ENCODE data around the gene CNOT3. TPM values are rescaled to one million over a fixed set of nuclear protein-coding genes. Genes with fewer than 3 reads are reported as not detected.

Gene CNOT3
- total RNA-seq, 2 donors from 2014 or later: 20.8 to 28.1 TPM

- Histone ChIP-seq H3K4me3 (peak overlapping the region; percentile 99), H3K27ac (peak overlapping the region; percentile 92 to 96), H3K9me3 (no peaks in the 10 kb centered on the region), H3K4me1 (ENCODE audit: control insufficient read depth in 1 of 2, low read depth in 2 of 2) (peaks cover 24 to 38% of the 10 kb centered on the region in 2 donors), H3K27me3 (replicated peaks; ENCODE audit: insufficient read depth) (no peaks in the 10 kb centered on the region), H3K36me3 (no peaks in the 10 kb centered on the region)
- DNase-seq (ENCODE audit: low spot score) (peak; percentile 99), ATAC-seq (ENCODE audit: insufficient number of reproducible peaks, low FRiP score, low read depth) (peak; percentile 99)
- TF ChIP-seq, protein P1, sequence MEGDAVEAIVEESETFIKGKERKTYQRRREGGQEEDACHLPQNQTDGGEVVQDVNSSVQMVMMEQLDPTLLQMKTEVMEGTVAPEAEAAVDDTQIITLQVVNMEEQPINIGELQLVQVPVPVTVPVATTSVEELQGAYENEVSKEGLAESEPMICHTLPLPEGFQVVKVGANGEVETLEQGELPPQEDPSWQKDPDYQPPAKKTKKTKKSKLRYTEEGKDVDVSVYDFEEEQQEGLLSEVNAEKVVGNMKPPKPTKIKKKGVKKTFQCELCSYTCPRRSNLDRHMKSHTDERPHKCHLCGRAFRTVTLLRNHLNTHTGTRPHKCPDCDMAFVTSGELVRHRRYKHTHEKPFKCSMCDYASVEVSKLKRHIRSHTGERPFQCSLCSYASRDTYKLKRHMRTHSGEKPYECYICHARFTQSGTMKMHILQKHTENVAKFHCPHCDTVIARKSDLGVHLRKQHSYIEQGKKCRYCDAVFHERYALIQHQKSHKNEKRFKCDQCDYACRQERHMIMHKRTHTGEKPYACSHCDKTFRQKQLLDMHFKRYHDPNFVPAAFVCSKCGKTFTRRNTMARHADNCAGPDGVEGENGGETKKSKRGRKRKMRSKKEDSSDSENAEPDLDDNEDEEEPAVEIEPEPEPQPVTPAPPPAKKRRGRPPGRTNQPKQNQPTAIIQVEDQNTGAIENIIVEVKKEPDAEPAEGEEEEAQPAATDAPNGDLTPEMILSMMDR (IDR thresholded peaks at IDR 0.05): no peak
These were observed 481 bp upstream of the CNOT3 start for GRCh38 chr19:54136864-54137698.

GRCh38 chr19:54138489-54139256 is 1.1 kb downstream of the CNOT3 start:
- Histone ChIP-seq H3K36me3 (peaks cover 15% of the 10 kb centered on the region), H3K9me3 (no peaks in the 10 kb centered on the region), H3K27ac (peak overlapping the region in 1 of 2 donors; percentile 92), H3K4me3 (peak overlapping the region; percentile 99), H3K27me3 (replicated peaks; ENCODE audit: insufficient read depth) (no peaks in the 10 kb centered on the region), H3K4me1 (ENCODE audit: control insufficient read depth in 1 of 2, low read depth in 2 of 2) (peaks cover 24 to 38% of the 10 kb centered on the region in 2 donors)
- TF ChIP-seq, protein P1 (IDR thresholded peaks at IDR 0.05): no peak
- no peak for ATAC-seq (ENCODE audit: insufficient number of reproducible peaks, low FRiP score, low read depth)
- DNase-seq (ENCODE audit: low spot score): no peak

DNA sequence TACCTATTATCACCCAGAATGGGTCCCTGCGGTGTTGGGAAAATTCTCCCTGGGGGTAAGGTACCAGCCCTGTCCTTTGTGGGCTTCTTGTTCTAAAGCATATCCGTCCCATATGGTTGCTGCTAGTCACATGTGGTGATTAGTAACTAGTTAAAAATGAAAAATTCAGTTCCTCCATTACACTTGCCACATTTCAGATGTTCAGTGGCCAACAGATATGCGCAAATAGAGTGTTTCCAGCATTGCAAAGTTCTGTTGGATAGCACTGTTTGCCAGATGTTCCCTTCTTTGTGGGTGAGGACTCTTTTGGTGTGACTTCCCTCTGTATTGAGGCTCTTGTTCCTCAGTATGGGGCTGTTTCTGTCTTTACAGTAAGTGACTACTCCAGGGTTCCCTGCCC is 3.8 kb downstream of the CNOT3 start:
- peaks cover 41% of the 10 kb centered on the region for H3K36me3 ChIP-seq
- peaks cover 20 to 30% of the 10 kb centered on the region in 2 donors for H3K4me1 ChIP-seq (ENCODE audit: control insufficient read depth in 1 of 2, low read depth in 2 of 2)

GRCh38 chr19:54142166-54142780 is 4.7 kb downstream of the CNOT3 start:
- peaks cover 51% of the 10 kb centered on the region for H3K36me3 ChIP-seq
- no peaks in the 10 kb centered on the region for H3K9me3 ChIP-seq
- peaks cover 19 to 26% of the 10 kb centered on the region in 2 donors for H3K4me1 ChIP-seq (ENCODE audit: control insufficient read depth in 1 of 2, low read depth in 2 of 2)
- TF ChIP-seq, protein P1 (IDR thresholded peaks at IDR 0.05): no peak
- no peaks in the 10 kb centered on the region for H3K27me3 ChIP-seq (replicated peaks; ENCODE audit: insufficient read depth)
- ATAC-seq (ENCODE audit: insufficient number of reproducible peaks, low FRiP score, low read depth) (no peak), DNase-seq (ENCODE audit: low spot score) (no peak)
- H3K4me3 ChIP-seq: no peak overlapping the region
- no peak overlapping the region for H3K27ac ChIP-seq

More for the DNA sequence above, 3.8 kb downstream of the CNOT3 start:
- Histone ChIP-seq H3K27me3 (replicated peaks; ENCODE audit: insufficient read depth) (no peaks in the 10 kb centered on the region), H3K9me3 (no peaks in the 10 kb centered on the region), H3K4me3 (no peak overlapping the region), H3K27ac (no peak overlapping the region)
- DNase-seq (ENCODE audit: low spot score) (no peak), ATAC-seq (ENCODE audit: insufficient number of reproducible peaks, low FRiP score, low read depth) (no peak)
- TF ChIP-seq, protein P1 (IDR thresholded peaks at IDR 0.05): no peak

Measured in thoracic aorta (tissue), 2 donors.